ENCODE results near the gene DNAJC11.
A peak's percentile ranks its signal among the peaks of the same experiment; 100 is the strongest.
"Not testable (repeated sequence)": the region's sequence is repeated elsewhere in the genome, so short reads cannot be mapped to it uniquely, and the experiment has no call there.

The DNAJC11 gene

DNA sequence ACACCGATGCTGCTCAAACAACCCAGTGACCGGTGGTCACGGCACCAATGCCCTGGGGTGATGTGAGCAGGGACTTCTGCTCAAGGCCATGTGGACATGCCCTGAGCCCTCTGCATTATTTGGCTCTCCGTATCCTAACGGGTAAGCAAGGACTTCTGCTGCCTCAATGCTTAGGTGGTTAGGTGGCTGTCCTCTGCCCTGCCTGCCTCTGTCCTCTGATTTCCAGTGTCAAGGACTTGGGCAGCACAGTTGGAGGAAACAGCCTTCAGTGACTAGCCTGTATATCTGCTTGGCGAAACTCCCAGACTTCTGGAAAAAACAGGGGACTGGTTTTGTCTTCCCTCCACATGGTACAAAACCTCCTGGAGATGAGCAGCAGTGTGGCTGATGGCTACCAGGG is 34.5 kb downstream of the DNAJC11 start:
- DNase-seq (ENCODE audit: low read depth): peak; percentile 11
- TF ChIP-seq, protein P1, sequence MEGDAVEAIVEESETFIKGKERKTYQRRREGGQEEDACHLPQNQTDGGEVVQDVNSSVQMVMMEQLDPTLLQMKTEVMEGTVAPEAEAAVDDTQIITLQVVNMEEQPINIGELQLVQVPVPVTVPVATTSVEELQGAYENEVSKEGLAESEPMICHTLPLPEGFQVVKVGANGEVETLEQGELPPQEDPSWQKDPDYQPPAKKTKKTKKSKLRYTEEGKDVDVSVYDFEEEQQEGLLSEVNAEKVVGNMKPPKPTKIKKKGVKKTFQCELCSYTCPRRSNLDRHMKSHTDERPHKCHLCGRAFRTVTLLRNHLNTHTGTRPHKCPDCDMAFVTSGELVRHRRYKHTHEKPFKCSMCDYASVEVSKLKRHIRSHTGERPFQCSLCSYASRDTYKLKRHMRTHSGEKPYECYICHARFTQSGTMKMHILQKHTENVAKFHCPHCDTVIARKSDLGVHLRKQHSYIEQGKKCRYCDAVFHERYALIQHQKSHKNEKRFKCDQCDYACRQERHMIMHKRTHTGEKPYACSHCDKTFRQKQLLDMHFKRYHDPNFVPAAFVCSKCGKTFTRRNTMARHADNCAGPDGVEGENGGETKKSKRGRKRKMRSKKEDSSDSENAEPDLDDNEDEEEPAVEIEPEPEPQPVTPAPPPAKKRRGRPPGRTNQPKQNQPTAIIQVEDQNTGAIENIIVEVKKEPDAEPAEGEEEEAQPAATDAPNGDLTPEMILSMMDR (conservative IDR thresholded peaks at IDR 0.05; ENCODE audit: low read depth, low read length): no peak
- H3K4me3 ChIP-seq (ENCODE audit: low read depth, low read length): no peak overlapping the region

DNA sequence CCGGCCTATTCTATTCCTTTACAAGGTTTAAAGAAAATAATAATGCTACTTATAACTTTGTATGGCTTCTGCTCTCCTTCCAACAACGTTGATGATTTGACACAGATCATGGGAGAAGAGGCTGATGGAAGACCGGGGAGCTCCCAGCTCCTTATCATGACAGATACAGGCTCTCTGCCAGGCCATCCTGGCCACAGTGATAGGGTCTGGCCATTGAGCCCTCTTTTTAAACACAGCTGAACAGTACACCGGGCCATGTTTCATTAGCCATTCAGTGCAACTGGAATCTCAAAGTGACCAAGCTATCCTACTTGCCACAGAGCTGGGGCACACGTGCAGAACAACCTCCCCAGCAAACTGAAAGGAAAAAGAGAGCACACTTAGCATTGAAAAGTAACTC is 34.9 kb downstream of the DNAJC11 start:
- H3K4me3 ChIP-seq (ENCODE audit: low read depth, low read length): no peak overlapping the region
- no peak for DNase-seq (ENCODE audit: low read depth)
- TF ChIP-seq, protein P1 (conservative IDR thresholded peaks at IDR 0.05; ENCODE audit: low read depth, low read length): no peak

GRCh38 chr1:6662468-6662867 is 39.1 kb downstream of the DNAJC11 start:
- not testable (repeated sequence) for H3K4me3 ChIP-seq (ENCODE audit: low read depth, low read length); DNase-seq (ENCODE audit: low read depth)

DNA sequence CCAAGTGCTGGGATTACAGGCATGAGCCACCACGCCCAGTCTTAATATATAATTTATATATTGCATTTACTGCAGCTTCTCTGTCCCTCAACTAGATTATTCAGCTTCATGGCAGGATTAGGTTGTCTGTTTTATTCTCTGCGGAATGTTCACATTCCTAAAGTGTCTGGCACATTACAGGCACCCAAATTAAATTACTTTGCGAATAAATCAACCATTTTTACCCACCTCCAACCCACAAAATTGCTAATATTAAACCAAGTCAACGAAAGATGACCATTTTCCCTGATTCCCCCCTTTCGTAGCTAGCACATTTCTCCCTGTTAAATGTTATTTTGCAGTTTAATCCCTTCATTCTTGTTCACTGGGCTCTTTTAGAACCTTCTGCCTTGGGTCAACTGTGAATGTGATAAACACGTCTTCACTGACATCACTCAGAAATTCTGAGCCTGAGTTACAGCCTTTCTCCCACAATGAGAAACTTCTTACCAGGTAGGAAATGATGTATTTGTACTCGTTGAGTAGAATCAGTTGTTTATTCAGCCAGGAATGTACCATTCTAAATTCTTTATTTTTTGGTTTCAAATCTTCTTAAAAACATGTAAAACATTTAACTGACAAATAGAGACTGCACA is 41.1 kb downstream of the DNAJC11 start:
- no peak overlapping the region for H3K4me3 ChIP-seq (ENCODE audit: low read depth, low read length)
- DNase-seq (ENCODE audit: low read depth): no peak
- TF ChIP-seq, protein P1 (conservative IDR thresholded peaks at IDR 0.05; ENCODE audit: low read depth, low read length): no peak

DNA sequence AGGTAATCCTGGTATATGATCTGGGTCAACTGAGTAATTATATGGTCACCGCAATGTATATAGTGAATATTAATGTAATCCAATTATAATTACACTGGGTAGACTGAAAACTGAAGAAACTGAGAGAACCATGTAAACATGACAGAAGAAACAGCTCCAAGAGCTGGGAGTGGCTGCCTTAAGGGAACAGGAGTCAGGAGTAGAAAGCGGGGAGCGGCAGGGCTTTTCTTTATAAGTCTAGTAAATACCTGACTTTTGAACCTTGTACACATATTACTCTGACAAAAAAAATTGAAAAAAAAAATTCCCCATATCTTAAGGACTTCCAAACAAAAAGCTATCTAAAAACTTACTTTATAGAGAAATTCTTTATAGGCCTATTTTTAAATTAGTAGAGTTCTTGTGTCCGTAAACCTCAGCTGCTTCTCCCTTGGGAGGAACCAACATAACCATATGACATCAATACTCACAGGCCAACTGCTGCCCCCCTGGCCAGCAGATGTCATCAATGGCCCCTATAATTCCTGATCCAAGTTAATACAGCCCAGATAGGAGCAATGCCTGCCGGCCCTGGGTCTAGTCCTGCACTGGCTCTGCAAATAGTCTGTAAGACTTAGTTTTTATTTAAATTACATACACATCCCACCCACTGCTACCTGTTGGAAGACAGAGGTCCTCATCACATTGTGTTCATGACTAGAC is 43.1 kb downstream of the DNAJC11 start:
- no peak for DNase-seq (ENCODE audit: low read depth)
- TF ChIP-seq, protein P1 (conservative IDR thresholded peaks at IDR 0.05; ENCODE audit: low read depth, low read length): no peak
- no peak overlapping the region for H3K4me3 ChIP-seq (ENCODE audit: low read depth, low read length)

DNA sequence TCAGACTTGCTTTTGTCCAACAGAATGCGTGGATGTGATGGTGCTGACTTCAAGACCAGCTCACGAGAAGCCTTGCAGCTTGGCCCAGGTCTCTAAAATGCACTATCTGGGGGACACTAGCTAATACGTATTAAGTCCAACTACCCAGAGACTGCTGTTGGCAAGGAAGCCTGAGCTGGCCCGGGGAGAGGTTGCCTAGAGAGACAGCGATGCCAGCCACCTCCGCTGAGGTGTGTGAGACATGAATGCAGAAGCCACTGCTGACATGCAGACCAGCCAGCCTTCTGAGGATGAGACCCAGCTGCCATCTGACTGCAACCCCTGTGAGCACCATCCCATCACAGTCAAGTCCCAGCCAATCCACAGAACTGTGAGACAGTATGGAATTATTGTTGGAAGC is 44.5 kb downstream of the DNAJC11 start:
- no peak overlapping the region for H3K4me3 ChIP-seq (ENCODE audit: low read depth, low read length)
- no peak for DNase-seq (ENCODE audit: low read depth)
- TF ChIP-seq, protein P1 (conservative IDR thresholded peaks at IDR 0.05; ENCODE audit: low read depth, low read length): no peak

DNA sequence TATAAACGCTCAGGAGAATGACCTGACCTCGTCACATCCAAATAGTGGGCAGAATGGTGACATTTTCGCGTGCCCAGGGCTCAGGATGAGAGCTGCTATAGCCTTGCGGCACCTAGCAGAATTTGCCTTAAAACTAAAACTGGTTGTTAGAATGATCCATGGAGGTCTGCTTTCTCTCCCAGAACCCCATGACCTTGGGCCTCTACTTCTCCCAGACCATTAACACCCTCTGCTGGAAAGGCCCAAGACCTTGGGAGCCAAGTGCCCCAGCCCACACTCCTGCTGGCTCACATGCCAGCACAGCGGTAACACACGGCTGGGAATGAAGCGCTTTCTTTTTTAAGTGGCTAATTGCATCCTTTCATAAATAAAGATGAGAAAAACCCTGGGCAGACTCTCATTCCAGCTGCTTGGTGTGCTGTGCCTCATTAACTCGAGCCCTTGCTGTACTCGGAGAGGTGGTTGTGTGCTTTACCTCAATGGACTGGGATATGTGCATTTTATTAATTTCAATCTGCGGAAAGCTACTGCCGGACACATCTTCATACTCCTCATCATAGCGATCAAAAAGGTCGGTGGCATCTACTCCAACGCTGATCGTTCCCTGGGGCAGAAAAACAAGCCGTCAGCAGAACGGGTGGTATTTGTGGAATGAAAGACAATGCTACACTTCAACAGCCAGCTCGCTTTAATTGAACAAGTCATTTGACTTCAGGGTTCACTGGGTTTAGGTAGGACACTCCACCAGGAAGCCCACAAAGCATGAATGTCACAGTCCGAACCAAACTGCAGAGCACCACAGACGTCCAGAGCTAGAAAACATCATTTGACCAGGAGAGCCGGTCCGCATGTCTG is 48.0 kb downstream of the DNAJC11 start:
- DNase-seq (ENCODE audit: low read depth): no peak
- TF ChIP-seq, protein P1 (conservative IDR thresholded peaks at IDR 0.05; ENCODE audit: low read depth, low read length): no peak
- no peak overlapping the region for H3K4me3 ChIP-seq (ENCODE audit: low read depth, low read length)
